HG02610 (cell line): ENCODE measurements around the gene CYFIP1.

ENCODE experiments used
- ATAC-seq: cut with Tn5 transposase; IDR thresholded peaks from one replicate; pipeline ENCODE4 v1.9.1; 2021; ENCODE audit warnings: mild to moderate bottlenecking, moderate library complexity; ENCODE audit not compliant: unreplicated experiment

Gene CYFIP1

DNA sequence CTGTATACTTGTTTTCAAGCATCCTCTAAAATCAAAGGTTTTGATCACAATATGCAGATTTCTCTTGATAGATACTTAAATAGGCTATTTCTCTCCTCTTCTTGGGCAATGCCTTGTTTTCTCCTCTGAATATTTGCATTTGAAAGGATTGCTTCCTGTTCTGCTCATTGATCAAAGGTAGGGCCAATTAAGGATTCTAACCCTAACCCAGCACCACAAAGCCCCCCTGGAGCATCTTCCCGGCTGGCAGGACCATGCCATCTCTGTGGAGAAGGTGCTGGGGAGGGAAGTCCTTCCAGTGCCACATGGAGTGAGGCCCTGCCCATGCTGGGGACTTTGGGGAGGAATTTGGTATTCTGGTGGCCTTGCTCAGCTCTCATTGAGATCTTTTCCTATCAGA is 153.0 kb downstream of the CYFIP1 start:
- no peak for ATAC-seq

DNA sequence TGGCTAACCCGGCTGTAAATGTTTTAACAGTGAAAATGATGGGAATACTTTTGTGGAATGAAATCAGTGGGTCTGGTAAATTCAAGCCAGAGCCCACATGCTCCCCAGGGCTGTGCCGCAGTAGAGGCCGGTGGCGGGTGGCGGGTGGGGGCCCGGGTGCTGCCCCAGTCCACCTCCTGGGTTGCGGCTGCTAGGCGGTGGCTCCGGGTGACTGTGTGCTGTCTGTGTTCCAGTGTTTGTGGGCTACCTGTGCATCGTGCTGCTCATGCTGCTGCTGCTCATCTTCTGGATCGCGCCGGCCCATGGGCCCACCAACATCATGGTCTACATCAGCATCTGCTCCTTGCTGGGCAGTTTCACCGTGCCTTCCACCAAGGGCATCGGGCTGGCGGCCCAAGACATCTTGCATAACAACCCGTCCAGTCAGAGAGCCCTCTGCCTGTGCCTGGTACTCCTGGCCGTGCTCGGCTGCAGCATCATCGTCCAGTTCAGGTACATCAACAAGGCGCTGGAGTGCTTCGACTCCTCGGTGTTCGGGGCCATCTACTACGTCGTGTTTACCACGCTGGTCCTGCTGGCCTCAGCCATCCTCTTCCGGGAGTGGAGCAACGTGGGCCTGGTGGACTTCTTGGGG is 156.6 kb downstream of the CYFIP1 start:
- no peak for ATAC-seq

DNA sequence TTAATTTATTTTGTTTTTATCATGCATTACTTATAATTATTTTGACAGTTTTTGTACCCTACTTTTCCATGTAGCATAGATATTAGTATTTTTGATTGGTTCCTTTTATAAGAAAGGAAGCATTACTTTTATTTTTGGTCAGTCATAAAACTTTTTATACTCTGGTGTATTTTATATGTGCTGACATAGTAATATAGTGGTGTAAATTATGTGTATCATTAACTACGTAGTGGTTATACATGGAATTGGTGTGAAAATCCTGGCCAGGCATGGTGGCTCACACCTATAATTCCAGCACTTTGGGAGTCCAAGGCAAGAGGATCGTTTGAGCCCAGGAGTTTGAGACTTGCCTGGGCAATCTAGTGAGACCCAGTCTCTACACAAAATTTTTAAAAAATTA is 160.5 kb downstream of the CYFIP1 start:
- ATAC-seq: no peak
